Activated CD4-positive, CD25-positive, alpha-beta regulatory T cell (primary cell): ENCODE data around the gene IPO8.
"Not testable (repeated sequence)": the region's sequence is repeated elsewhere in the genome, so short reads cannot be mapped to it uniquely, and the experiment has no call there.

Experiments
- DNase-seq, 4 experiments: peaks; one replicate each; lab custom pipeline; 2025; lab: John Stamatoyannopoulos, UW

The IPO8 gene

DNA sequence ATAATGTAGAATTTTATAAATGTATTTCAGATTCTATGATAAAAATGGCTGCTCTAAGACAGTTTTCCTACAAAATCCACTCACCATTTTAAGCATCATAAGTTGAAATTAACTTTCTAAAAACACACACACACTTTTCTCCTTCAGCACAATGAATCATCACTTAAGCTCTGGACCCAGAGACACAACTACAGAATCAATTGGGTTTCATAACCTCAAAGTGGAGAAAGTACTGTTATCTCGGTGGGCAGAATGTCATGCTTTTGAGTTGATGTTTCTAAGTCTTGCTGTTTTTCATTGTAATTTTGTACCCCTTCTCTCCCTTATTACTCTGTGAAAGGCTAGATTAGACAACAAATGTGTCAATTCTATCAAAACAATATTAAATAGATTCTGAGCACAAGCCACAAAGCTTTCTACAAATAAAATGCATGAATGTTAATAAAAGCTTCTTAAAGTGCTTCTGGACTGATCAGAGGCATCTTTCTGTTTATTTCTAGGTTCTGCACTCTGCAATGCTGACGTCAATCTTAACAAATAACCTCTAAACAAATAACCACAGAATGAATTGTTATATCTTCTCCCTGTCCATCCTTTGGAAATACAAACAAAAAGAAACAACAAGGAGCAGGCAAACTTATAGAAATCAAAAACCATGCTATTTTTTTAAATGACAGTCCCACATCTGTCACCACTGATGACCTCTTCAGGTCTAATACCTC, 8.2 kb downstream of the IPO8 start:
- DNase-seq, result no peak

DNA sequence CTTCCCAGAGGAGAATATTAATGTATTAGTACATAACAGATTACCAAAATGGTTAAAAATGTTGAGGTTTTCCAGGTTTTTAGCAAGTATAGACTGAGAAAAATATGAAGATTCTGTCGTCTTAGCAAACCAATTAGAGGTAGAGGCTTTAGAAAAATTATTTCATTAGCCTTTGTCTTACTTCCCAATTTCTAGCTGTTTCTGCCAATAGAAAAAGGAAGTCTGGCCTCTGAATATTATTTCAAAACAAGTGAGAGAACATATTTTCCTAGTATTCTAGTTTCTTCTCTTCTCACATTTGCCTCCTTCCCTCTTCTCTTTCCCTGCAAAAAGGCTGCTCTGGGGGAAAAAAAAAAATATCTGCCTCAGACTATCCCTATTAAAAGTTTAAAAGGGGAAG, 16.4 kb downstream of the IPO8 start:
- no peak for DNase-seq

- no peak for DNase-seq
Observed at GRCh38 chr12:30678221-30678620, 17.4 kb downstream of the IPO8 start.

- no peak for DNase-seq
Observed at GRCh38 chr12:30661210-30661609, 34.5 kb downstream of the IPO8 start.

- no peak for DNase-seq
Observed at GRCh38 chr12:30652034-30652696, 43.5 kb downstream of the IPO8 start.

DNA sequence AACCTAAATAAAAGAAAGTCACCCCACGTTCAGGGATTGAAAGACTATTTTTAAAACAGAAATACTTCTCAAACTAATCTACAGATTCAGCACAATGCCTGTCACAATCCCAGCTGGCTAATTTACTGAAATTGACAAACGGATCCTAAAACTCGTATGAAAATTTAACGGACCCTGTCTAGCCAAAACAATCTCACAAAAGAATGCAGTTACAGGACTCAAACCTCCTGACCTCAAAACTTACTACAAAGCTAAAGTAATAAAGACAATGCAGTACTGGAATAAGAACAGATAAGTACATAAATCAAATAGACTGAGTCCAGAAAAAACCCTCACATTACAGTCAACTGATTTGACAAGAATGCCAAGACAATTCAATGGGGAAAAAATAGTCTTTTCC, 48.8 kb downstream of the IPO8 start:
- no peak for DNase-seq

DNA sequence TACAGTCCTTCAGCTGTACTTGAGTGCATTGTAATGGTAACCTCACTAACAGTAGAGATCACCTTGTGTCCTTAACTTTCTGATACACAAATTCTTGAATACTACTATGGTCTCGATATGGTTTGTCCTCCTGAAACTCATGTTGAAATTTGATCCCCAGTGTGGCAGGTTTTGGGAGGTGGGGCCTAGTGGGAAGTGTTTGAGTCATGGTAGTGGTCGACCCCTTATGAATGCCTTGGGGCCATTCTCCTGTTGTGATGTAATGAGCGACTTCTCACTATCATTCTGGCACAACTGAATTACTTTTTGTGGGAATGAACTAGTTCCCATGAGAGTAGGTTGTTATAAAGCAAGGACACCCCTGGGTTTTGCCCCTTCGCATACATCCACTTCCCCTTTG, 52.3 kb downstream of the IPO8 start:
- no peak for DNase-seq

DNA sequence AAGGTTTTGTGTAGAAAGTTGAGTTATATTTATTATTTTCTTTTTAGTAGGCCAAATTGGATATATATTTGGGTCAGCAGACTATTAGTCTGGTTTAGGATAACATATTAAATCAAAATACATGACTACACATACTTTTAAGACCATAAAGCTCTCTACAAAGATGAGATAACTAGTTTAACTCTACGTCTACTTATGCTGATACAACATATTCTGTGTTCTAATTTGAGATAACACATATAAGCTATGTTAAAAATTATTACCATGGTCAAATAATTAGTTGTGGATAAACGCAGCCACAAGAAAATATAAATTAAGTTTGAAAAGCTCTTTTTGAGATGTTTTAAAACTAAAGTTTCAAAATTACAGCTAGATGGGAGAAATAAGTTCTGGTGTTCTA, 55.3 kb downstream of the IPO8 start:
- DNase-seq, result no peak

GRCh38 chr12:30635385-30635784, 60.3 kb downstream of the IPO8 start:
- DNase-seq, result no peak

GRCh38 chr12:30631740-30632139, 63.9 kb downstream of the IPO8 start:
- DNase-seq, result no peak

- no peak for DNase-seq
Observed at GRCh38 chr12:30630979-30631285, 64.7 kb downstream of the IPO8 start.

DNA sequence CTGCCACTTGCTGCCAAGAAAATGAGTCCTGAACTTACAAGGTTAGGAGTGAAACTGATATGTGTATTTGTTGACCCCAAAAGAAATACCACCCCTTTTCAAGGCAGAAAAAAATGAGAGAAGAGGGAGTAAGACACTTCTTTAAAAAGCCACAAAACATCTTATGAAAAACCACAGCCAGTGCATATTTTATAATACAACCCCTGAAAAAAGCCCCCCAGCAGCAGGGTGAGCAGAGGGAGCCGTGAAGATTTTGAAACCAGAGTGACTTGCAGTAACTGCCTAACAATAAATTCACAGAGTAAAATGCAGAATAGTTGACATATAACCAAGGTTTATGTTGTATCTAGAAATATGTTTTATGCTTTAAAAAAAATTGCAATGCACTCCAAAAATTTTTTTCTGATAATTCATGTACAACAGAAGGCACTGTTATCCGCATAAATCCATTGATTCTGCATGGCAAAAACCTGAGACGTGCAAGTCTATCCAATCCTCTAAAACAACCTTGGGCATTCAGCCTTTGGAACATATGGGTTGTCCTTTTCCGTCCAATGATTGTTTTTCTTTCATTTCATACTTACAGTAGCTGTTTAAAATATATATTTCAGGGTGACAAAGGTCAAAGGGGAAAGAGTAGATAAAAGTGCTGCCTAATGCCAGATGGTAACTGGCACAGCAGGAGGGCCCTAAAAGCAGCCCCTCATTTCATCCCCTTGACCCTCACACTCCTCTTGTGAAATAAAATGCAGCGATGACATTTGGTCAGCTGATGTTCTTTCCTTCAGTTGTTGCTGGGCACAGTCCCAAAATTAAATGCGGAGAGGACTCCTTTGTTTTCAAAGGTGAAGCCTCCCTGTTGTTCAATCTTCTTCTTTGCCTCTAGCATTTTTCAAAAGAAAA, 65.3 kb downstream of the IPO8 start:
- DNase-seq, result no peak

DNA sequence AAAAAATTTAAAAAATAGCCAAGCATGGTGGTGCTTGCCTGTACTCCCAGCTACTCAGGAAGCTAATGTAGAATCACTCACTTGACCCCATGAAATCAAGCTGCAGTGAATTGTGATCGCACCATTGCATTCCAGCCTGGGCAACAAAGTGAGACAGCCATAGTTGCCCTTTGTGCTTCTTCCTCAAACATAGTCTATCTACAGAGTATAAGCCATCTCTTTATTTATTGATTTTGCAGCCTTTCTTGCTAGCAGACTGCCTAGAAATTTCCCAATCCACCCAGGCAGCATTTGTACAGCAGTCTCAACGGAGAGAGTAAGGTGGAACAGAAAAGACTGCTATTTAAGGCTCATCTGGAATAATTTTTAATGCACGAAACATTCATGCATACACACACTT, 68.8 kb downstream of the IPO8 start:
- DNase-seq, result no peak

- no peak for DNase-seq
Observed at GRCh38 chr12:30624009-30624408, 71.7 kb downstream of the IPO8 start.

GRCh38 chr12:30622509-30622908, 73.2 kb downstream of the IPO8 start:
- no peak for DNase-seq

DNA sequence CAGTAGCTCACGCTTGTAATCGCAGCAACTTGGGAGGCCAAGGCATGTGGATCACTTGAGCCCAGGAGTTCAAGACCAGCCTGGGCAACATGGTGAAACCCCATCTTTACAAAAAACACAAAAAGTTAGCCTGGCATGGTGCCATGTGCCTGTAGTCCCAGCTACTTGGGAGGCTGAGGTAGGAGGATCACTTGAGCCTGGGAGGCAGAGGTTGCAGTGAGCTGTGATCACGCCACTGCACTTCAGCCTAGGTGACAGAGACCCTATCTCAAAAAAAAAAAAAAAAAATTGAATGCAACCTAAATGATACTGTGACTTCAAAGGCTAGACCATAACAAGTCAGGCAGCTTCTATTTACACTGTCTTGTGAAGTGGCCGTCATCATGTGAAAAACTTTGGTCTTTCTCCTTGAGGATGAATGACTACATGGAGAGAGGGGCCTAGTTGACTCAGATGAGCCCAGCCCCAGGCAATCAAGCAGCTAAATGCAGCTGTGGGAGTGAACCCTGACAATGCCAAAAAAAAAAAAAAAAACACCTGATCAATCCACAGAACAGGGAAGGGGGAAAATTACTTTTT, 73.9 kb downstream of the IPO8 start:
- DNase-seq, result not testable (repeated sequence)

GRCh38 chr12:30617346-30618016, 78.2 kb downstream of the IPO8 start:
- no peak for DNase-seq

DNA sequence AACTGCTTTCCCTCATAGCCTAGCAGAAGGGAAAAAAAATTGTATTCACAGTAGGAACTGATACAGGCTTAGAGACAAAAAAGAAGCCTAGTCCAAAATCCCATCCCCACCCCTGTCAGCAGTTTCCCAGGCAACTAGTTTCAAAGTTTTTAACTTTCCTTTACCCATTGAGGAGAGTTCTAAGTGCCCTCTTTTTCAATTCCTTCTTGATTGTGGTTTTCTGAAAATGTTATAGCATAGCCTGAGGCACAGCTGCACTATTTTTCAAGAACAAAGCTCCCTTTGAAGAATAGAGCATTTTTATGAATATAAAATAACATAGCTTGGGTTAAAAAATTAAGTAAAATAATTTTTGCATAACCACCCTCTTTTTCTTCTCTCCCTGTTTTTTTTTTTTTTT, 81.6 kb downstream of the IPO8 start:
- no peak for DNase-seq

GRCh38 chr12:30613119-30613830, 82.4 kb downstream of the IPO8 start:
- DNase-seq, result no peak

- DNase-seq, result no peak
Observed at GRCh38 chr12:30610718-30611117, 85.0 kb downstream of the IPO8 start.

DNA sequence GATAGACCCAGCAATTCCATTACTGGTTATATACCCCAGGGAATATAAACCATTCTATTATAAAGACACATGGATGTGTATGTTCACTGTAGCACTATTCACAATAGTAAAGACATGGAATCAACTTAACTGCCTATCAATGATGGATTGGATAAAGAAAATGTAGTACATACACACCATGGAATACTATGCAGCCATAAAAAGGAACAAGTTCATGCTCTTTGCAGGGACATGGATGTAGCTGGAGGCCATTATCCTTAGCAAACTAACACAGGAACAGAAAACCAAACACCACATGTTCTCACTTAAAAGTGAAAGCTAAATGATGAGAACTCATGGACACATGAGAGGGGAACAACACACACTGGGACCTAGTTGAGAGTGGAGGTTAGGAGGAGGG, 85.8 kb downstream of the IPO8 start:
- DNase-seq, result not testable (repeated sequence)
